Mononuclear cell (primary cell): ENCODE results near the gene PMM2. TPM values are rescaled to one million over a fixed set of nuclear protein-coding genes. Genes with fewer than 3 reads are reported as not detected.
"Not testable (repeated sequence)": the region's sequence is repeated elsewhere in the genome, so short reads cannot be mapped to it uniquely, and the experiment has no call there.

Source experiments
- H3K27me3 ChIP-seq: 2 replicates; pipeline ENCODE4 v1.6.0; 2011; ENCODE audit warnings: low read length, control low read depth; ENCODE audit not compliant: insufficient read depth
- H3K4me1 ChIP-seq: 2 replicates; pipeline ENCODE4 v1.5.1; 2011; ENCODE audit warnings: mild to moderate bottlenecking, low read length, control low read depth; ENCODE audit not compliant: insufficient read depth
- H3K4me3 ChIP-seq: 2 replicates; pipeline ENCODE4 v1.5.1; 2011; ENCODE audit warnings: mild to moderate bottlenecking, low read length, moderate library complexity
- H3K9me3 ChIP-seq: 2 replicates; pipeline ENCODE4 v1.5.1; 2011; ENCODE audit warnings: low read depth, mild to moderate bottlenecking, control low read depth, low read length
- total RNA-seq: library from RNA; depleted of rRNA; stranded (reverse); fragments of >200 nt; gene quantifications from one replicate; pipeline ENCODE4 v1.2.3, GENCODE V29; 2012

The PMM2 gene
- total RNA-seq, 1 donor, result 19.7 TPM

GRCh38 chr16:8861563-8862308 lies 64.1 kb downstream of the PMM2 start:
- H3K9me3 ChIP-seq, result no peaks in the 10 kb centered on the region
- no peak overlapping the region for H3K4me3 ChIP-seq
- H3K4me1 ChIP-seq, result peaks cover 20% of the 10 kb centered on the region
- no peaks in the 10 kb centered on the region for H3K27me3 ChIP-seq

GRCh38 chr16:8862309-8863130 lies 64.9 kb downstream of the PMM2 start:
- Histone ChIP-seq H3K4me3 (no peak overlapping the region), H3K9me3 (no peaks in the 10 kb centered on the region), H3K4me1 (peaks cover 28% of the 10 kb centered on the region), H3K27me3 (no peaks in the 10 kb centered on the region)

GRCh38 chr16:8863594-8864424 lies 66.2 kb downstream of the PMM2 start:
- Histone ChIP-seq H3K9me3 (no peaks in the 10 kb centered on the region), H3K27me3 (no peaks in the 10 kb centered on the region), H3K4me3 (no peak overlapping the region), H3K4me1 (peaks cover 35% of the 10 kb centered on the region)

- Histone ChIP-seq H3K4me3 (no peak overlapping the region), H3K27me3 (no peaks in the 10 kb centered on the region), H3K9me3 (no peaks in the 10 kb centered on the region), H3K4me1 (peaks cover 39% of the 10 kb centered on the region)
Observed at GRCh38 chr16:8864480-8865110, 67.0 kb downstream of the PMM2 start.

GRCh38 chr16:8865145-8865882 lies 67.7 kb downstream of the PMM2 start:
- Histone ChIP-seq H3K4me3 (no peak overlapping the region), H3K4me1 (peaks cover 44% of the 10 kb centered on the region), H3K27me3 (no peaks in the 10 kb centered on the region), H3K9me3 (no peaks in the 10 kb centered on the region)

GRCh38 chr16:8866118-8866883 lies 68.7 kb downstream of the PMM2 start:
- Histone ChIP-seq H3K27me3 (no peaks in the 10 kb centered on the region), H3K4me3 (no peak overlapping the region), H3K4me1 (peaks cover 54% of the 10 kb centered on the region), H3K9me3 (no peaks in the 10 kb centered on the region)

- Histone ChIP-seq H3K4me3 (no peak overlapping the region), H3K27me3 (no peaks in the 10 kb centered on the region), H3K9me3 (no peaks in the 10 kb centered on the region), H3K4me1 (peaks cover 56% of the 10 kb centered on the region)
Observed at GRCh38 chr16:8866884-8867215, 69.2 kb downstream of the PMM2 start.

- H3K9me3 ChIP-seq, result no peaks in the 10 kb centered on the region
- H3K4me1 ChIP-seq, result peaks cover 56% of the 10 kb centered on the region
- H3K4me3 ChIP-seq, result peak overlapping the region; percentile 64
- H3K27me3 ChIP-seq, result no peaks in the 10 kb centered on the region
Observed at GRCh38 chr16:8867216-8867931, 69.7 kb downstream of the PMM2 start.

GRCh38 chr16:8867932-8868415 lies 70.3 kb downstream of the PMM2 start:
- Histone ChIP-seq H3K4me1 (peaks cover 56% of the 10 kb centered on the region), H3K27me3 (no peaks in the 10 kb centered on the region), H3K4me3 (peak overlapping the region; percentile 64), H3K9me3 (no peaks in the 10 kb centered on the region)

- H3K27me3 ChIP-seq, result no peaks in the 10 kb centered on the region
- H3K4me3 ChIP-seq, result peak within 1 kb of the TSS; percentile 64
- H3K9me3 ChIP-seq, result no peaks in the 10 kb centered on the region
- peaks cover 56% of the 10 kb centered on the region for H3K4me1 ChIP-seq
Observed at GRCh38 chr16:8868416-8869211, 71.0 kb downstream of the PMM2 start, which contains the start of gene CARHSP1. Gene CARHSP1, minus strand, starts transcription at chr16:8869006. Its CDS starts 9,678 bp downstream, at chr16:8859328.

- peak overlapping the region; percentile 40 for H3K4me3 ChIP-seq
- no peaks in the 10 kb centered on the region for H3K9me3 ChIP-seq
- no peaks in the 10 kb centered on the region for H3K27me3 ChIP-seq
- H3K4me1 ChIP-seq, result peaks cover 56% of the 10 kb centered on the region
Observed at GRCh38 chr16:8869212-8869987, 71.8 kb downstream of the PMM2 start.

- H3K4me3 ChIP-seq, H3K27me3 ChIP-seq: not testable (repeated sequence)
- H3K4me1 ChIP-seq, result peaks cover 50% of the 10 kb centered on the region
Observed at GRCh38 chr16:8869988-8870241, 72.3 kb downstream of the PMM2 start.

More at GRCh38 chr16:8869988-8870241, 72.3 kb downstream of the PMM2 start:
- H3K9me3 ChIP-seq, result not testable (repeated sequence)
